Liver (tissue), 9 donors: ENCODE measurements around the gene SLC16A8. TPM values are rescaled to one million over a fixed set of nuclear protein-coding genes. Genes with fewer than 3 reads are reported as not detected.

ENCODE experiments used
- DNase-seq: peaks from one replicate; pipeline ENCODE4 v3.0.0-alpha.2; 2017; ENCODE audit warnings: low spot score
- H3K27ac ChIP-seq, 2 donors: one replicate each; pipeline ENCODE4 v1.7.0; 2013; ENCODE audit warnings: inconsistent platforms in 2 of 2, low read length in 2 of 2, control low read depth in 1 of 2, low read depth in 1 of 2, mild to moderate bottlenecking in 1 of 2
- H3K27me3 ChIP-seq, 4 donors: one replicate each; pipeline versions ENCODE4 v1.6.1 to v1.7.0; 2013; ENCODE audit warnings: low read length in 3 of 4, inconsistent platforms in 1 of 4, mild to moderate bottlenecking in 1 of 4, moderate library complexity in 1 of 4; ENCODE audit not compliant: control insufficient read depth in 4 of 4, insufficient read depth in 4 of 4
- H3K36me3 ChIP-seq, 4 donors: one replicate each; pipeline versions ENCODE4 v1.6.1 to v1.7.0; 2013; ENCODE audit warnings: low read length in 3 of 4, mild to moderate bottlenecking in 3 of 4, low read depth in 1 of 4, moderate library complexity in 1 of 4; ENCODE audit not compliant: control insufficient read depth in 4 of 4, insufficient read depth in 3 of 4
- H3K4me1 ChIP-seq, 4 donors: one replicate each; pipeline versions ENCODE4 v1.6.1 to v1.7.0; 2013; ENCODE audit warnings: low read length in 3 of 4, mild to moderate bottlenecking in 3 of 4, moderate library complexity in 1 of 4; ENCODE audit not compliant: control insufficient read depth in 4 of 4, insufficient read depth in 4 of 4
- H3K4me3 ChIP-seq, 3 donors: one replicate each; pipeline versions ENCODE4 v1.6.1 to v1.7.0; 2013; ENCODE audit warnings: low read length in 3 of 3, control low read depth in 1 of 3, low read depth in 1 of 3, mild to moderate bottlenecking in 1 of 3
- H3K9ac ChIP-seq, 2 donors: one replicate each; pipeline ENCODE4 v1.7.0; 2013; ENCODE audit warnings: low read length in 2 of 2, mild to moderate bottlenecking in 2 of 2, moderate library complexity in 2 of 2, control low read depth in 1 of 2, low read depth in 1 of 2
- H3K9me3 ChIP-seq, 4 donors: one replicate each; pipeline versions ENCODE4 v1.6.1 to v1.7.0; 2013; ENCODE audit warnings: low read length in 3 of 4; ENCODE audit not compliant: control insufficient read depth in 4 of 4
- ATF3 ChIP-seq: IDR thresholded peaks from 2 replicates; pipeline ENCODE4 v1.6.1; 2016; ENCODE audit warnings: antibody characterized with exemption
- EGR1 ChIP-seq, 2 donors: IDR thresholded peaks; 2 replicates each; pipeline ENCODE4 v1.6.1; 2016 to 2018; ENCODE audit warnings: antibody characterized with exemption in 2 of 2, low read depth in 2 of 2
- FOXA1 ChIP-seq: IDR thresholded peaks from 2 replicates; pipeline ENCODE4 v1.6.1; 2016; ENCODE audit warnings: antibody characterized with exemption
- FOXA2 ChIP-seq: IDR thresholded peaks from 2 replicates; pipeline ENCODE4 v1.6.1; 2016; ENCODE audit warnings: antibody characterized with exemption
- GABPA ChIP-seq, 2 donors: IDR thresholded peaks in 1 of 2; conservative IDR thresholded peaks in 1 of 2; 2 replicates each; pipeline ENCODE4 v1.6.1; 2016; ENCODE audit warnings: antibody characterized with exemption in 2 of 2, mild to moderate bottlenecking in 1 of 2, moderate library complexity in 1 of 2
- HNF4A ChIP-seq, 2 donors: conservative IDR thresholded peaks; 2 replicates each; pipeline ENCODE4 v1.6.1; 2016; ENCODE audit warnings: antibody characterized with exemption in 2 of 2, mild to moderate bottlenecking in 2 of 2
- JUND ChIP-seq, 2 donors: IDR thresholded peaks; 2 replicates each; pipeline ENCODE4 v1.6.1; 2016; ENCODE audit warnings: antibody characterized with exemption in 2 of 2
- MAX ChIP-seq: IDR thresholded peaks from 2 replicates; pipeline ENCODE4 v1.6.1; 2016; ENCODE audit warnings: antibody characterized with exemption
- NR2F2 ChIP-seq: IDR thresholded peaks from 2 replicates; pipeline ENCODE4 v1.6.1; 2016; ENCODE audit warnings: antibody characterized with exemption
- RAD21 ChIP-seq, 2 donors: IDR thresholded peaks; 2 replicates each; pipeline ENCODE4 v1.6.1; 2016; ENCODE audit warnings: antibody characterized with exemption in 2 of 2, mild to moderate bottlenecking in 2 of 2
- REST ChIP-seq: IDR thresholded peaks from 2 replicates; pipeline ENCODE4 v1.6.1; 2016; ENCODE audit warnings: antibody characterized with exemption, mild to moderate bottlenecking
- RXRA ChIP-seq, 2 donors: IDR thresholded peaks; 2 replicates each; pipeline ENCODE4 v1.6.1; 2017 to 2018; ENCODE audit warnings: antibody characterized with exemption in 2 of 2, mild to moderate bottlenecking in 1 of 2
- TAF1 ChIP-seq: conservative IDR thresholded peaks from 2 replicates; pipeline ENCODE4 v1.6.1; 2016; ENCODE audit warnings: antibody characterized with exemption, mild to moderate bottlenecking
- YY1 ChIP-seq: IDR thresholded peaks from 2 replicates; pipeline ENCODE4 v1.6.1; 2016; ENCODE audit warnings: antibody characterized with exemption, mild to moderate bottlenecking
- ZBTB33 ChIP-seq: IDR thresholded peaks from 2 replicates; pipeline ENCODE4 v1.6.1; 2016; ENCODE audit warnings: antibody characterized with exemption
- WGBS: extraction: QIAGEN DNeasy Blood & Tissue Kit; methylation state at CpG from one replicate; pipeline ENCODE4 v1.1.7; 2013; 5-methylcytosine and 5-hydroxymethylcytosine counted together
- polyA plus RNA-seq, 2 donors: library from polyadenylated mRNA; stranded (reverse) in 1 of 2; unstranded in 1 of 2; fragments of 200-250 nt in 1 of 2; fragments of >200 nt in 1 of 2; fragmentation: Nextera tagmentation in 1 of 2; extraction: Ambion mirVana in 1 of 2; gene quantifications; one replicate each; pipeline versions ENCODE4 v1.2.1 to v1.2.3, GENCODE V29; 2013 to 2015
- total RNA-seq, 2 donors: library from RNA; depleted of rRNA; stranded (reverse); fragments of >200 nt; gene quantifications; one replicate each; pipeline ENCODE4 v1.2.3, GENCODE V29; 2014
- TF ChIP-seq, protein P1 (sequence below): fragments of 150-350 bp; IDR thresholded peaks from 2 replicates; pipeline ENCODE4 v1.5.1; 2017; ENCODE audit warnings: improper control_type of control experiment, low read depth, low read length; ENCODE audit not compliant: missing input control
- donor health status: healthy.
- donor health status: healthy.
- donor health status: healthy.
- donor health status: healthy.
- donor health status: healthy.

SLC16A8 gene
- total and polyA plus RNA-seq, 4 donors = 0.10 TPM; not detected in 3

DNA sequence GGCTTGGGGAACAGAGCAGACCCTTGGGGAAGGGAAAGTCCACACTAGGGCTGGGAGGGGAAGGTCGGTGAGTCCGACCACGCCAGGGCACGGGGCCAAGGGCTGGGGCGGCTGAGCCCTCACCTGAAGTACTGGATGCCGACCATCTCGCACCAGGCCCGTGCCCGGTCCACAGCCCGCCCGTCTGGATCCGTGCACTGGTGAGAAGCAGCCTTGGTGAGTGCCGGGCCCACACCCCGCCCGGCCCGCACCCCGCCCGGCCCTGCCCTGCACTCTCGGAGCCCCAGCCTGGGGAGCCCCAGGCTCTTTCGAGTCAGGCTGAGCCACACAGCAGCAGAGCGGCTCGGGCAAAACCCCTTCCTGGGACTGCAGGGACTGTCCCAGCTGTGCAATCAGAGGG is 28.4 kb upstream of the SLC16A8 start:
- Histone ChIP-seq H3K36me3 (no peaks in the 10 kb centered on the region), H3K4me1 (peaks cover 7 to 21% (median 16%) of the 10 kb centered on the region in 4 donors), H3K4me3 (no peak overlapping the region), H3K27me3 (no peaks in the 10 kb centered on the region), H3K9me3 (no peaks in the 10 kb centered on the region), H3K9ac (no peak overlapping the region), H3K27ac (no peak overlapping the region)
- TF ChIP-seq NR2F2 (no peak), TAF1 (no peak), YY1 (no peak), RAD21 (IDR thresholded peaks at IDR 0.05) (no peak), FOXA2 (no peak), JUND (IDR thresholded peaks at IDR 0.05) (no peak), MAX (no peak), ATF3 (no peak), FOXA1 (no peak), ZBTB33 (no peak), EGR1 (IDR thresholded peaks at IDR 0.05; ENCODE audit: low read depth in 2 of 2) (no peak), HNF4A (conservative IDR thresholded peaks at IDR 0.05) (no peak), GABPA (IDR thresholded peaks at IDR 0.05 in 1 of 2, conservative IDR thresholded peaks at IDR 0.05 in 1 of 2) (no peak), REST (no peak), RXRA (IDR thresholded peaks at IDR 0.05) (no peak)
- TF ChIP-seq, protein P1, sequence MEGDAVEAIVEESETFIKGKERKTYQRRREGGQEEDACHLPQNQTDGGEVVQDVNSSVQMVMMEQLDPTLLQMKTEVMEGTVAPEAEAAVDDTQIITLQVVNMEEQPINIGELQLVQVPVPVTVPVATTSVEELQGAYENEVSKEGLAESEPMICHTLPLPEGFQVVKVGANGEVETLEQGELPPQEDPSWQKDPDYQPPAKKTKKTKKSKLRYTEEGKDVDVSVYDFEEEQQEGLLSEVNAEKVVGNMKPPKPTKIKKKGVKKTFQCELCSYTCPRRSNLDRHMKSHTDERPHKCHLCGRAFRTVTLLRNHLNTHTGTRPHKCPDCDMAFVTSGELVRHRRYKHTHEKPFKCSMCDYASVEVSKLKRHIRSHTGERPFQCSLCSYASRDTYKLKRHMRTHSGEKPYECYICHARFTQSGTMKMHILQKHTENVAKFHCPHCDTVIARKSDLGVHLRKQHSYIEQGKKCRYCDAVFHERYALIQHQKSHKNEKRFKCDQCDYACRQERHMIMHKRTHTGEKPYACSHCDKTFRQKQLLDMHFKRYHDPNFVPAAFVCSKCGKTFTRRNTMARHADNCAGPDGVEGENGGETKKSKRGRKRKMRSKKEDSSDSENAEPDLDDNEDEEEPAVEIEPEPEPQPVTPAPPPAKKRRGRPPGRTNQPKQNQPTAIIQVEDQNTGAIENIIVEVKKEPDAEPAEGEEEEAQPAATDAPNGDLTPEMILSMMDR = no peak
- DNase-seq = no peak
- WGBS = 89% methylated on average over 22 of the region's 22 CpGs

DNA sequence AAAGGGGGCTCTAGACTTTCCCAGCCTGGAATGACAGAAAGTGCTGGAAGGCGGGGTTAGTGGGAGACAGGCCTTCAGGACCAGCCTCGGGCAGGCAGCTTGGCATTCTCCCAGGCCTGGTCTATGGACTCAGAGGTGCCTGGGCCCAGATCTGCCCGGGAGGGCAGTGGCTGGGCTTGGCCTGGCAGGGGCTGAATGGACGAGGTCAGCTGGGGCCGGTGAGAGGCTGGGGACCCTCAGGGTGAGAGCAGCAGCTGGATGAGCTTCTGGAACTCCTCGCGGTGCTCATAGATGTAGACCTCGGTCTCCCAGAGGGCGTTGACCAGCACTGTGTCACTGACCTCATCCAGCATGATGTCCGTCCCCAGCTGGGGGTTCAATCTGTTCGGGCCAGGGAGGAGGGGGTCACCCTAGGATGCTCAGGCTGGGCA is 28.0 kb upstream of the SLC16A8 start:
- 40% methylated on average over 11 of the region's 11 CpGs for WGBS
- Histone ChIP-seq H3K27ac (no peak overlapping the region), H3K9me3 (no peaks in the 10 kb centered on the region), H3K4me1 (peaks cover 11 to 25% (median 19%) of the 10 kb centered on the region in 4 donors), H3K9ac (no peak overlapping the region), H3K27me3 (no peaks in the 10 kb centered on the region), H3K4me3 (no peak overlapping the region), H3K36me3 (no peaks in the 10 kb centered on the region)
- DNase-seq = no peak
- no peak for TF ChIP-seq RAD21 (IDR thresholded peaks at IDR 0.05)
- peak; percentile 74 to 83 for TF ChIP-seq RXRA (IDR thresholded peaks at IDR 0.05)
